Ovary (tissue), 3 donors: ENCODE results near the gene HAGH.

Experiments
- CTCF ChIP-seq, 3 donors: fragments of 450-650 bp in 2 of 3; fragments of 200-600 bp in 1 of 3; IDR thresholded peaks; one replicate each; pipeline versions ENCODE4 v1.5.1 to v1.8.0; 2016 to 2022; ENCODE audit warnings: antibody characterized with exemption in 3 of 3, mild to moderate bottlenecking in 1 of 3
- POLR2A ChIP-seq: fragments of 450-650 bp; IDR thresholded peaks from one replicate; pipeline ENCODE4 v1.6.1; 2017; ENCODE audit warnings: antibody characterized with exemption, mild to moderate bottlenecking, moderate library complexity
- donor health status: DM: no; HTN: no; CAD: no.

- TF ChIP-seq CTCF (IDR thresholded peaks at IDR 0.05) (no peak), POLR2A (no peak)
These were observed 34.4 kb downstream of the HAGH start for GRCh38 chr16:1791943-1792812.
